ENCODE data around the gene NGEF. TPM values are rescaled to one million over a fixed set of nuclear protein-coding genes. Genes with fewer than 3 reads are reported as not detected.

The NGEF gene
- total RNA-seq, 1 experiment from 2014 or later: 1.9 TPM

DNA sequence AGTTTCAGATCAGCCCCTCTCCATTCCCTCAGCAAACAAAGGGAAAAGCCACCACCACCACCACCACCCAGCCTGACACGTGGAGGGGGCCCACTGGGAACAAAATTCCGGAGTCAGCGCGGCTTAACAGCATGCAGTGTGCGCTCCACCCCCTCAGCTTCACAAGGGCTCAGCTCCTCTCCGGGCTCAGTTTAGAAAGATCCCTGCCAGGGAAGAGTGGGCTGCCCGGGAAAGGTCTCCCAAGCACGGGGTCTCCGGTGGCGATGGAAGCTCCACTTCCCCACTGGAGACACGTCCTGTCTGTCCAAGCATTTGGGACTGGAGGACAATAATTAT, 87.3 kb downstream of the NGEF start:
- no CpG with 5 or more reads among the region's 11 CpGs for WGBS (ENCODE audit: extremely low coverage, insufficient read length, low lambda C conversion rate)
- Mint-ChIP-seq H3K4me3 (peak overlapping the region in 1 of 2 experiments; percentile 29; a peak in 1 of 5 replicates), H3K36me3 (ENCODE audit: insufficient read depth in 1 of 3, low read depth in 3 of 3) (no peaks in the 10 kb centered on the region), H3K27me3 (ENCODE audit: low read depth) (peaks cover 90% of the 10 kb centered on the region), H3K27ac (no peak overlapping the region), H3K4me1 (peaks cover 25 to 30% of the 10 kb centered on the region in 2 experiments), H3K9me3 (peaks cover 0 to 5% of the 10 kb centered on the region in 2 experiments; a peak in 1 of 5 replicates)
- Histone ChIP-seq H2BK120ac (ENCODE audit: low read depth, low read length, poor library complexity, severe bottlenecking) (no peak overlapping the region), H2BK20ac (ENCODE audit: low read depth, low read length, poor library complexity, severe bottlenecking) (no peak overlapping the region), H4K5ac (ENCODE audit: insufficient read length, low read depth, low read length) (no peak overlapping the region), H4K91ac (ENCODE audit: insufficient read length, low read depth, low read length) (no peak overlapping the region), H3K4me2 (ENCODE audit: insufficient read depth, insufficient read length, low read length) (no peak overlapping the region), H3K4me1 (ENCODE audit: insufficient read depth, low read length) (no peaks in the 10 kb centered on the region), H3K23ac (ENCODE audit: insufficient read length, low read depth, low read length) (no peak overlapping the region), H3K27me3 (ENCODE audit: insufficient read depth, low read length) (peaks cover 35% of the 10 kb centered on the region), H2BK5ac (ENCODE audit: insufficient read length, low read length) (no peak overlapping the region), H3K18ac (ENCODE audit: insufficient read length, low read depth, low read length) (no peak overlapping the region), H3K23me2 (ENCODE audit: insufficient read length, low read depth, low read length, poor library complexity, severe bottlenecking) (peaks cover 12% of the 10 kb centered on the region), H3K79me1 (ENCODE audit: insufficient read depth, low read depth, low read length, poor library complexity, severe bottlenecking) (no peaks in the 10 kb centered on the region), H2BK12ac (ENCODE audit: insufficient read length, low read depth, low read length) (no peak overlapping the region), H3T11ph (ENCODE audit: low read length) (no peak overlapping the region), H4K8ac (replicated peaks; ENCODE audit: insufficient read length, low read depth, low read length) (no peak overlapping the region), H3K9me3 (ENCODE audit: control insufficient read depth, low read depth, low read length) (no peaks in the 10 kb centered on the region), H3K9ac (ENCODE audit: extremely low read depth, insufficient read length, low read length) (no peak overlapping the region), H3K79me2 (ENCODE audit: insufficient read depth, low read length) (no peaks in the 10 kb centered on the region), H2BK15ac (ENCODE audit: low read depth, low read length) (no peak overlapping the region), H3K4ac (ENCODE audit: low read depth, low read length) (no peak overlapping the region), H3K56ac (ENCODE audit: insufficient read length, low read depth, low read length) (no peak overlapping the region), H4K20me1 (ENCODE audit: control insufficient read depth, insufficient read depth, insufficient read length) (no peaks in the 10 kb centered on the region), H3K27ac (ENCODE audit: insufficient read length, low read depth, low read length) (no peak overlapping the region), H3K14ac (ENCODE audit: insufficient read depth, low read length) (no peak overlapping the region), H2AFZ (ENCODE audit: low read length) (no peak overlapping the region), H2AK5ac (ENCODE audit: insufficient read length, low read length) (no peak overlapping the region)
- DNase-seq: no peak
- TF ChIP-seq, protein P1, sequence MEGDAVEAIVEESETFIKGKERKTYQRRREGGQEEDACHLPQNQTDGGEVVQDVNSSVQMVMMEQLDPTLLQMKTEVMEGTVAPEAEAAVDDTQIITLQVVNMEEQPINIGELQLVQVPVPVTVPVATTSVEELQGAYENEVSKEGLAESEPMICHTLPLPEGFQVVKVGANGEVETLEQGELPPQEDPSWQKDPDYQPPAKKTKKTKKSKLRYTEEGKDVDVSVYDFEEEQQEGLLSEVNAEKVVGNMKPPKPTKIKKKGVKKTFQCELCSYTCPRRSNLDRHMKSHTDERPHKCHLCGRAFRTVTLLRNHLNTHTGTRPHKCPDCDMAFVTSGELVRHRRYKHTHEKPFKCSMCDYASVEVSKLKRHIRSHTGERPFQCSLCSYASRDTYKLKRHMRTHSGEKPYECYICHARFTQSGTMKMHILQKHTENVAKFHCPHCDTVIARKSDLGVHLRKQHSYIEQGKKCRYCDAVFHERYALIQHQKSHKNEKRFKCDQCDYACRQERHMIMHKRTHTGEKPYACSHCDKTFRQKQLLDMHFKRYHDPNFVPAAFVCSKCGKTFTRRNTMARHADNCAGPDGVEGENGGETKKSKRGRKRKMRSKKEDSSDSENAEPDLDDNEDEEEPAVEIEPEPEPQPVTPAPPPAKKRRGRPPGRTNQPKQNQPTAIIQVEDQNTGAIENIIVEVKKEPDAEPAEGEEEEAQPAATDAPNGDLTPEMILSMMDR (conservative IDR thresholded peaks at IDR 0.05): no peak

All from H9 (cell line).